CD4-positive, CD25-positive, alpha-beta regulatory T cell (primary cell): ENCODE data around the gene MYL6B. TPM values are rescaled to one million over a fixed set of nuclear protein-coding genes. Genes with fewer than 3 reads are reported as not detected.
"Not testable (repeated sequence)": the region's sequence is repeated elsewhere in the genome, so short reads cannot be mapped to it uniquely, and the experiment has no call there.

Experiments
- ATAC-seq, 2 donors: fragments of 150-1000 bp; cut with Tn5 transposase; one replicate each; pipeline ENCODE4 v1.10.0; 2021; ENCODE audit warnings: low read depth in 2 of 2, moderate number of reproducible peaks in 2 of 2, moderate library complexity in 1 of 2
- DNase-seq, 3 donors: peaks; one replicate each; pipeline versions ENCODE4 v3.0.0 to v3.0.0-alpha.2; 2012 to 2022; ENCODE audit warnings: mixed read lengths in 1 of 3
- H3K27ac ChIP-seq: one replicate; pipeline ENCODE4 v1.7.0; 2013; ENCODE audit warnings: mild to moderate bottlenecking, low read length; ENCODE audit not compliant: insufficient read depth, poor library complexity, severe bottlenecking
- H3K27me3 ChIP-seq: one replicate; pipeline ENCODE4 v1.7.0; 2013; ENCODE audit warnings: low read length; ENCODE audit not compliant: control insufficient read depth, insufficient read depth
- H3K36me3 ChIP-seq: one replicate; pipeline ENCODE4 v1.7.0; 2013; ENCODE audit warnings: mild to moderate bottlenecking, low read length, moderate library complexity; ENCODE audit not compliant: control insufficient read depth, insufficient read depth
- H3K4me1 ChIP-seq: 2 replicates; pipeline ENCODE4 v1.7.0; 2013; ENCODE audit warnings: mild to moderate bottlenecking, low read length; ENCODE audit not compliant: insufficient read depth, control insufficient read depth, poor library complexity, severe bottlenecking
- H3K4me3 ChIP-seq: one replicate; pipeline ENCODE4 v1.7.0; 2013; ENCODE audit warnings: low read depth, mild to moderate bottlenecking, low read length, moderate library complexity
- H3K9me3 ChIP-seq, 2 experiments: 1 replicate in 1 of 2; 2 replicates in 1 of 2; pipeline ENCODE4 v1.7.0; 2013; ENCODE audit warnings: low read length in 2 of 2, mild to moderate bottlenecking in 1 of 2, moderate library complexity in 1 of 2; ENCODE audit not compliant: control insufficient read depth in 2 of 2
- H3K27ac Mint-ChIP-seq, 3 donors: one replicate each; pipeline ENCODE4 v1.8.0; 2020 to 2022; ENCODE audit warnings: mild to moderate bottlenecking in 3 of 3, mixed read lengths in 3 of 3, moderate library complexity in 2 of 3
- H3K27me3 Mint-ChIP-seq: one replicate; pipeline ENCODE4 v1.8.0; 2022; ENCODE audit warnings: mild to moderate bottlenecking, mixed read lengths
- H3K36me3 Mint-ChIP-seq: one replicate; pipeline ENCODE4 v1.8.0; 2020; ENCODE audit warnings: mixed read lengths
- H3K4me1 Mint-ChIP-seq, 4 donors: one replicate each; pipeline ENCODE4 v1.8.0; 2020 to 2022; ENCODE audit warnings: mixed read lengths in 4 of 4, mild to moderate bottlenecking in 1 of 4
- H3K4me3 Mint-ChIP-seq, 4 donors: one replicate each; pipeline ENCODE4 v1.8.0; 2020 to 2022; ENCODE audit warnings: mild to moderate bottlenecking in 4 of 4, mixed read lengths in 4 of 4, moderate library complexity in 3 of 4
- H3K9me3 Mint-ChIP-seq, 7 donors: one replicate each; pipeline ENCODE4 v1.8.0; 2020 to 2022; ENCODE audit warnings: mixed read lengths in 7 of 7, mild to moderate bottlenecking in 3 of 7, moderate library complexity in 2 of 7
- polyA plus RNA-seq, 4 donors: library from polyadenylated mRNA; unstranded; fragments of 300-500 nt; fragmentation: Illumina TruSeq; gene quantifications; one replicate each; pipeline ENCODE4 v1.2.3, GENCODE V29; 2021
- total RNA-seq: library from RNA; stranded (reverse); gene quantifications from one replicate; pipeline ENCODE4 v1.2.3, GENCODE V29; 2022

Gene MYL6B
- total and polyA plus RNA-seq, 5 donors from 2014 or later, result 8.8 to 18.4 (median 11.2) TPM

DNA sequence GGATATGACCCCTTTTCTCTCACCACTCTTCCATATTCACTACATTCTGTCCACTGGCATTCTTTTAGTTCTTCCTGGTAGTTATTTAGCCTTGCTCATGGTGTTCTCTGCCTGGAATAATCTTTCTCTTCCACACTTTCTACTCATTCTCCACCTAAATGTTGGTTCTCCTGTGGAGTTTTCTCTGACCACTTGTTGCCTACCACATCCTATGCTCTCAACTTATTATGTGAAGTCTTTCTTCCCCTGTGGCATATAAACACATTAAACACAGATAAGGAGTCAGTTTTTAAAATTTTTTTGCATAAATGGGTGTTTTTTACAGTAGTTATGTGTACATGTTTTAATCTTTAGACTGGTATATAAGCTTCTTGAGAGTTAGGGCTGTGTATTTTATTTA lies 40.2 kb downstream of the MYL6B start:
- H3K27me3 ChIP-seq, result no peaks in the 10 kb centered on the region
- ATAC-seq, result no peak
- H3K4me3 ChIP-seq, result no peak overlapping the region
- H3K27me3 Mint-ChIP-seq, result peaks cover 16% of the 10 kb centered on the region
- peaks cover 22 to 46% (median 26%) of the 10 kb centered on the region in 4 donors for H3K4me1 Mint-ChIP-seq
- H3K4me3 Mint-ChIP-seq, result peak overlapping the region in 3 of 4 donors; percentile 56 to 94 (median 70)
- no peak for DNase-seq
- H3K9me3 Mint-ChIP-seq, result peaks cover 0 to 1% (median 0%) of the 10 kb centered on the region in 7 donors
- H3K36me3 Mint-ChIP-seq, result peaks cover 4% of the 10 kb centered on the region
- peak overlapping the region in 2 of 3 donors; percentile 26 to 81 for H3K27ac Mint-ChIP-seq
- no peaks in the 10 kb centered on the region for H3K36me3 ChIP-seq
- peaks cover 26% of the 10 kb centered on the region for H3K4me1 ChIP-seq
- no peaks in the 10 kb centered on the region for H3K9me3 ChIP-seq
- no peak overlapping the region for H3K27ac ChIP-seq

DNA sequence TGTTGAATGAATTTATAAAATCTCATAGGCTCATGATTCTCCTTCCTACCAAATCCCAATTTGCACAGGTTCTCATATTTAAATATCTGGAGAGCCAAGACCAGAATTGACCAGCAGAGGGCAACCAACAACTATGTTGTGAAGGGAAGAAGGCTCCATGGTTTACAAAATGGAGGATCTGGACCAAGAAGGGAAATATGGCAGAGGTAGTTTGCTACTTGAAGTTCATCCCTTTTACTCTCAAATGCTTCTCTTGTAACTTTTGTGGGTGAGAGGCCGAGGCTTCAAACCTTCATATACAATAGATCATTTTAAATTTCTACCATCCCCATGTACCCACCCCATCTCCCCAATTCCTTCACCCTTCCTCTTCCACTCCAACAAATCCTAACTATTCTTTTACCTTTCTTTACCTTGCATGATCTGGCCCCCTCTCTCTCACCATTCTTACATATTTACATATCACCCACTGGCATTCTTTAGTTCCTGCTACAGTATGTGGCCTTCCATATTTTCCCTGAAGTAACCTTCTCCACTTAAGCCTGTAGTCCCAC lies 40.7 kb downstream of the MYL6B start:
- H3K36me3 Mint-ChIP-seq, result peaks cover 4% of the 10 kb centered on the region
- Histone ChIP-seq H3K27ac (no peak overlapping the region), H3K9me3 (no peaks in the 10 kb centered on the region), H3K36me3 (no peaks in the 10 kb centered on the region), H3K4me1 (peaks cover 21% of the 10 kb centered on the region), H3K27me3 (no peaks in the 10 kb centered on the region), H3K4me3 (no peak overlapping the region)
- peaks cover 15% of the 10 kb centered on the region for H3K27me3 Mint-ChIP-seq
- peaks cover 0 to 1% (median 0%) of the 10 kb centered on the region in 7 donors for H3K9me3 Mint-ChIP-seq
- peak overlapping the region in 2 of 3 donors; percentile 26 to 81 for H3K27ac Mint-ChIP-seq
- H3K4me3 Mint-ChIP-seq, result peak overlapping the region in 3 of 4 donors; percentile 56 to 94 (median 70)
- peaks cover 17 to 41% (median 21%) of the 10 kb centered on the region in 4 donors for H3K4me1 Mint-ChIP-seq
- no peak for ATAC-seq
- peak; percentile 62 to 88 (median 76) for DNase-seq

DNA sequence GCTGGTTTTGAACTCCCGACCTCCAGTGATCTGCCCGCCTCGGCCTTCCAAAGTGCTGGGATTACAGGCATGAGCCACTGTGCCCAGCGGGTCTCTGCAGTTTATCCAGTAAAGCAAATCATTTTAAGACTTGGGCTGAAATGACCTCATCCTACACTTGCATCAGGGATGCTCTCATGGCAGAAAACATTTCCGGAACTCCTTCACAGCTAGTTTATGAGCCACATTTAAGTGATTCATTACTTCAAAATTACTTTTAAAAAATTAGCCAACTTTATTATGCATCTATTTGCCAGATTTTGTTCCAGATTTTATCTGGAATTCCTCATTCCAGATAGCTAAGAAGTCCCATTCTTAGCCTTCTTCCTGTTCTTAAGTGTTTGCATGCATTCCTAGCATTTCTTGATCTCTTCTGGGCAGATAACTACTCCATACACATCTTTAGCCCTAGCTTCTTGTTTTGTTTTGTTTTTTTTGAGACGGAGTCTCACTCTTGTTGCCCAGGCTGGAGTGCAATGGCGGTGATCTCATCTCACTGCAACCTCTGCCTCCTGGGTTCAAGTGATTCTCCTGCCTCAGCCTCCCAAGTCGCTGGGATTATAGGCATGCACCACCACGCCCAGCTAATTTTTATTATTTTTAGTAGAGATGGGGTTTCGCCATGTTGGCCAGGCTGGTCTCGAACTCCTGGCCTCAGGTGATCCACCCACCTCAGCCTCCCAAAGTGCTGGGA lies 44.6 kb downstream of the MYL6B start:
- H3K4me1 ChIP-seq, H3K4me3 Mint-ChIP-seq, H3K27me3 Mint-ChIP-seq, DNase-seq, ATAC-seq, H3K9me3 ChIP-seq, H3K9me3 Mint-ChIP-seq, H3K27ac ChIP-seq, H3K36me3 ChIP-seq, H3K4me3 ChIP-seq, H3K27ac Mint-ChIP-seq, H3K36me3 Mint-ChIP-seq, H3K27me3 ChIP-seq: not testable (repeated sequence)
- peaks cover 9 to 16% (median 11%) of the 10 kb centered on the region in 4 donors for H3K4me1 Mint-ChIP-seq

DNA sequence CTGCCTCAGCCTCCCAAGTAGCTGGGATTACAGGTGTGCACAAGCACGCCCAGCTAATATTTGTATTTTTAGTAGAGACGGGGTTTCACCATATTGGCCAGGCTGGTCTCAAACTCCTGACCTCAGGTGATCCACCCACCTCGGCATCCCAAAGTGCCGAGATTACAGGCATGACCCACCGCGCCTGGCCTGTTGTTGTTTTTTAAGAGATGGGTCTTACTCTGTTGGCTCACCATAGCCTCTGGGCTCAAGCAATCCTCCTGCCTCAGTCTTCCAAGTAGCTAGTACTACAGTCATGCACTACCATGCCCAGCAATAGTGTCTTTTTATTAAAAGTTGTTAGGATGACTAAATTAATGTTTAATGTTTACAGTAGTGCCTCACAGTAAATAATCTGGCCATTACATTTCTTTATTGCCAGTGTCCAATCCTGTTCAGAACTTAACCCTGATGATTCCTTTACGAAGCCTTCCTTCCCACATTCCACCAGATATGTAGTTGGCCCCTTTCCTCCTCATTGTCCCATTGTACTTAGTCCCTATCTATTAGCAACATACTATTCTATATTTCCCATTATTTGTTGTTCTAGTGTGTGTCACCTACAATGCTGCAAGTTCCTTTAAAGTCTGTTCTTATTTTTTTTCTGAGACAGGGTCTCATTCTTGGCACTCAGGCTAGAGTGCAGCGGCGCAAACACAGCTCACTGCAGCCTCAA lies 45.7 kb downstream of the MYL6B start:
- no peaks in the 10 kb centered on the region for H3K36me3 ChIP-seq
- H3K4me1 ChIP-seq, result no peaks in the 10 kb centered on the region
- no peaks in the 10 kb centered on the region for H3K27me3 ChIP-seq
- Mint-ChIP-seq H3K4me3 (no peak overlapping the region), H3K36me3 (peaks cover 3% of the 10 kb centered on the region), H3K27me3 (no peaks in the 10 kb centered on the region), H3K27ac (peak overlapping the region in 2 of 3 donors; percentile 8 to 71), H3K9me3 (no peaks in the 10 kb centered on the region), H3K4me1 (peaks cover 3 to 9% (median 6%) of the 10 kb centered on the region in 4 donors)
- ATAC-seq (no peak), DNase-seq (no peak)
- H3K4me3 ChIP-seq, result no peak overlapping the region
- H3K9me3 ChIP-seq, result no peaks in the 10 kb centered on the region
- no peak overlapping the region for H3K27ac ChIP-seq

DNA sequence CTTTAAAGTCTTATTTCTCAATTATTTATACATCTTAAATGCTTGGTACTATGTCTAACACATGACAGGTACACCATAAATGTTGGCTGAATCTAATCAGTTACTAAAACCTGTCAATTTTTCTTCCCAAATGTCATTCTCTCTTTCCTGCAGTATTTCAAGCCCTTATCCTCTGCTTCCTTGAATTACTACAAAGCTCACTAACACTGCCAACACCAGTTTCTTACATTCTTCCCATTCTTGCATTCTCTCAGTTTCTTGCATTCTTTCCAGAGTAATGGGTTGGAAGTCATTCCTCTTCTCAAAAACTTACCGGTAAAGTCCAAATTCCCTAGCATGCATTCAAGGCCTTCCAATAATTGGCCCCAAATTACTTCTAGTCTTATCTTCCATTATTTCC lies 46.4 kb downstream of the MYL6B start:
- Histone ChIP-seq H3K9me3 (no peaks in the 10 kb centered on the region), H3K4me3 (no peak overlapping the region), H3K27ac (no peak overlapping the region), H3K36me3 (no peaks in the 10 kb centered on the region), H3K4me1 (no peaks in the 10 kb centered on the region), H3K27me3 (no peaks in the 10 kb centered on the region)
- peak overlapping the region; percentile 47 to 93 (median 75) for H3K27ac Mint-ChIP-seq
- no peak for ATAC-seq
- no peak overlapping the region for H3K4me3 Mint-ChIP-seq
- no peaks in the 10 kb centered on the region for H3K36me3 Mint-ChIP-seq
- peaks cover 0 to 4% (median 2%) of the 10 kb centered on the region in 4 donors for H3K4me1 Mint-ChIP-seq
- H3K9me3 Mint-ChIP-seq, result no peaks in the 10 kb centered on the region
- H3K27me3 Mint-ChIP-seq, result no peaks in the 10 kb centered on the region
- no peak for DNase-seq

DNA sequence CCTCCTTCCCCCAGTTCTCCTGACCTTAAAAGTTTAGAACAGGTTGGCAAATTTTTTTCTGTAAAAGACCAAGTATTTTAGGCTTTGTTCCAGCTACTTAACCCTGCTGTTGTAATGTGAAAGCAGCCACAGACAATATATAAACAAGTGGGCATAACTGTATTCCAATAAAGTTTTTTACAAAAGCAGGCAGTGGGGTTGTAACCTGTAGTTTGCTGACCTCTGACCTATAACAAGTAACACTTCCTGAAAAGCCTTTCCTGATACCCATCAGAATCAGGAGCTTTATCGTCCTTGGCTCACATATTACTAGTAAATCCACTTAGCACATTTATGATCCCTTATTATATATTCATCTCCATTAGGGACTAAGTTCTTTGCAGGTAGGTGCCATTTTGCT lies 50.0 kb downstream of the MYL6B start:
- H3K27me3 Mint-ChIP-seq, result no peaks in the 10 kb centered on the region

DNA sequence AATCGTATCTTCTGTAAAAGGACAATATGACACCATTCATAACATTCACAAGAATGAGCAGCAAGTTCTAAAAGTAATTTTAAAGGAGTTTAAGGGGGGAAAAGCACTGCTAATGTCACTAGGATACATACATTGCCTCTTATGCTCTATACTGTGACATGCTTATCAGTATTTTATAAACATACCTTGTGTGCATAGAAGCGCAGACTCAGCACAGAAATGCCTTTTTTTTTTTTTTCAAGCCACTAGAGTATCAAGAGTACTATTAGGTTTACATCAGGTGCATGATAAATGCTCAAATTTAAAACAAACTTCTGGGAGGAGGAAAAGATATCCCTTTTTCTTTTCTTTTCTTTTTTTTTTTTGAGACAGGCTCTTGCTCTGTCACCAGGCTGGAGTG lies 50.5 kb downstream of the MYL6B start:
- Mint-ChIP-seq H3K4me3 (no peak overlapping the region), H3K36me3 (peaks cover 15% of the 10 kb centered on the region), H3K4me1 (peaks cover 0 to 2% (median 0%) of the 10 kb centered on the region in 4 donors), H3K9me3 (no peaks in the 10 kb centered on the region), H3K27me3 (no peaks in the 10 kb centered on the region), H3K27ac (peak overlapping the region in 2 of 3 donors; percentile 74 to 86)
- H3K27ac ChIP-seq, result no peak overlapping the region
- H3K27me3 ChIP-seq, result no peaks in the 10 kb centered on the region
- H3K4me3 ChIP-seq, result no peak overlapping the region
- H3K36me3 ChIP-seq, result peaks cover 23% of the 10 kb centered on the region
- DNase-seq (no peak), ATAC-seq (no peak)
- H3K9me3 ChIP-seq, result no peaks in the 10 kb centered on the region
- H3K4me1 ChIP-seq, result no peaks in the 10 kb centered on the region

More for the DNA sequence above, 50.0 kb downstream of the MYL6B start:
- H3K36me3 Mint-ChIP-seq, result peaks cover 11% of the 10 kb centered on the region
- H3K4me3 Mint-ChIP-seq, result no peak overlapping the region
- DNase-seq (no peak), ATAC-seq (no peak)
- peaks cover 0 to 2% (median 0%) of the 10 kb centered on the region in 4 donors for H3K4me1 Mint-ChIP-seq
- Histone ChIP-seq H3K4me1 (no peaks in the 10 kb centered on the region), H3K27me3 (no peaks in the 10 kb centered on the region), H3K27ac (no peak overlapping the region), H3K4me3 (no peak overlapping the region), H3K9me3 (no peaks in the 10 kb centered on the region), H3K36me3 (peaks cover 18% of the 10 kb centered on the region)
- no peaks in the 10 kb centered on the region for H3K9me3 Mint-ChIP-seq
- peak overlapping the region in 2 of 3 donors; percentile 21 to 86 for H3K27ac Mint-ChIP-seq
